MV-4-11 (cell line): ENCODE measurements around the gene COG7.
A peak's percentile ranks its signal among the peaks of the same experiment; 100 is the strongest.

Source experiments
- DNase-seq: peaks from one replicate; lab custom pipeline; 2025; lab: John Stamatoyannopoulos, UW

Gene COG7

GRCh38 chr16:23359092-23359760, 93.8 kb downstream of the COG7 start:
- no peak for DNase-seq

DNA sequence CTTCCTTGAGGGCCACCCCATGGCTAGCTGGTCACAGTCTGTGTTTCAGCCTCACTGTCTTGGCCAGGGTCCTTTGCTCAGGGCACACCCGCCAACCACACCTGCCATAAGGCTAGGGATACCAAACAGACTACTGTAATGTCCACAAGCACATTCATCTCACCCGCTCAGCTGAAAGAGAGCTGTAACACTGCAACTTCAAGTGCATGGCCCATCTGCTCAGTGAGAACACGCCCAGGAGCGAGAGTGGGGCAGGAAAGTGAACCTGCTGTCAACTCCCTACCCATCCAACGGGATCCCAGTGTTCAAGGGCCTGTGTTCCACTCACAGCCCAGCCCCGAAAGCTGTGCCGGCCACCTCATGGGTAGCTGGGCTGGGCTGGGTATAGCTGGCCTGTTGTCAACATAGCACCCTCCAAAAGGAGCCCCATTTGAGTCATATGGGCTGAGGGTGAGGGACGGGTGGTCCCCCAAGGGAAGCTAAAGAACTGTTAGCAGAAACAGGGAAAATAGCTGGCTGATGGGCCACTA, 95.2 kb downstream of the COG7 start:
- DNase-seq, result no peak

DNA sequence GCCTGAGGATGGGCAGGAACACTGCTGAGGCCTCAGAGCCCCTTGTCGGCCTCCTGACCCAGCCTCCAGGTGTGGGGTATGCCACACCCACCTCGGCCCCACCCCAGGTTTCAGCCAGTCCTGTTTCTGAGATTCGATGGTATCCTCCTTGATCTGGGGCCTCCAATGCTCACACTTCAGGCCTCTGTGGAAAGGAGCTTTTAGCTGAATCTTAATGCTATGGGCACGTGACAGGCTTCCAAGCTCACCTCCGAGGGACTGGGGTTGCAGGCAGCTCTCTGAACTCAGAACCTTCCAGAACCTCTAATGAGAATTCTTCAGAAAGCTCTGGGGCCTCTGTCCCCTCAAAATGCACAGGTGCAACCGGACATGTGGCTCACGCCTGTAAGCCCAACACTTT, 96.0 kb downstream of the COG7 start:
- no peak for DNase-seq

DNA sequence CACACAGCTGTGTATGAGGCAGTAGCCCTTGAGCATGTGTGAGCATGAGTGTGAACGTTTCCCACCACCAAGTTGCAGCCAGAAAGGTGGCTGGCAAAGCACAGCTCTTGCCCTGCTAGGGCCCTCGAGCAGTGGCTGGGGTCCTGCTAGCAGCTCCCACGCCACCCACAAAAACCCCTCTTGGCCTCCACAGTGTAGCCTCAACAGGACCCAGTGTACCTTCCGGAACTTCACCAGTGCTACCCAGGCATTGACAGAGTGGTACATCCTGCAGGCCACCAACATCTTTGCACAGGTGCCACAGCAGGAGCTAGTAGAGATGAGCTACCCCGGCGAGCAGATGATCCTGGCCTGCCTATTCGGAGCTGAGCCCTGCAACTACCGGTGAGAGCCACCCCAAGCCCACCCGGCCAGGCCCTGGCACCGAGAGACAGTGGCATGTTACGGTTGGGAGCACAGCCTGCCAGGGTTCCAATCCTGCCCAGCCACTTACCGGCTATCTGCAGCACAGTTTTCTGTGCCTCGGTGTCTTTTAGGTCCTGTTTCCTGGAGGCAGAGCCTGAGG, 97.8 kb downstream of the COG7 start:
- no peak for DNase-seq

- DNase-seq, result no peak
These were observed 98.7 kb downstream of the COG7 start for GRCh38 chr16:23354246-23354645.

DNA sequence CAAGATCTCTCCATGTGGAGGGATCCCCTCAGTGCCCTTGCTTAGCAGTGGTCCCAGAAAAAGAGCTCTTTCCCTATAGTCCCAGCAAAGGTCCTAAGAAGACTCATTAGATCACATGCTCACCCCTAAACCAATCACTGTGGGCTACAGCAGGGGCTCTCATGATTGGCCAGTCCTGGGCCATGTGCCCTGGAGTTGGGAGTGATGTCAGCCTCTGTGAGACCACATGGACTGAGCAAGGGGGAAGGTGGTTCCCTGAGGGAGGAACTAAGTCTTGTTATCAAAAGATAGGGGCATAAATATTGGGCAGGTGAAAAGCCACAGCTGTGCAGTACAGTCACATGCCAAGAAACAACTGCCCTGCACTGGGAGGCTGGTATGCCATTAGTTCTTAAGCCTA, 99.5 kb downstream of the COG7 start:
- DNase-seq, result no peak

DNA sequence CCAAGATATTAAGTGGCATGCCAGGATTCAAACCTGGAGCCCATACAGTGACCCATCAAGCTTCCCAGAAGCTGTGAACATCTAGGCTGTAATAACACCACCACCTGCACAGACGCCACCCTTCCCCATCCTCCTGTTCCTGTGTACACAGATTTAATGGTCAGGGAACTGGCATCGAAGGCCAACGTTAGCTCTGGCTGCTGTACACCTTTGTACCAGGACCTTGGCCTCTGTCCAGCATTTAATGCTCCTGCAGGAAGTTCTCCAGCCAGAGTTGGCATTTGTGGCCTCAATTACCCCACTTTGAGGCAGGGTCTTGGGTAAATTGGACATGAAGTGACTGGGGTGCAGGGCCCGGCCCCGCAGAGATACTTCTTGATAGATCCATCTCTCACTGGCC, 101.6 kb downstream of the COG7 start:
- DNase-seq, result no peak

DNA sequence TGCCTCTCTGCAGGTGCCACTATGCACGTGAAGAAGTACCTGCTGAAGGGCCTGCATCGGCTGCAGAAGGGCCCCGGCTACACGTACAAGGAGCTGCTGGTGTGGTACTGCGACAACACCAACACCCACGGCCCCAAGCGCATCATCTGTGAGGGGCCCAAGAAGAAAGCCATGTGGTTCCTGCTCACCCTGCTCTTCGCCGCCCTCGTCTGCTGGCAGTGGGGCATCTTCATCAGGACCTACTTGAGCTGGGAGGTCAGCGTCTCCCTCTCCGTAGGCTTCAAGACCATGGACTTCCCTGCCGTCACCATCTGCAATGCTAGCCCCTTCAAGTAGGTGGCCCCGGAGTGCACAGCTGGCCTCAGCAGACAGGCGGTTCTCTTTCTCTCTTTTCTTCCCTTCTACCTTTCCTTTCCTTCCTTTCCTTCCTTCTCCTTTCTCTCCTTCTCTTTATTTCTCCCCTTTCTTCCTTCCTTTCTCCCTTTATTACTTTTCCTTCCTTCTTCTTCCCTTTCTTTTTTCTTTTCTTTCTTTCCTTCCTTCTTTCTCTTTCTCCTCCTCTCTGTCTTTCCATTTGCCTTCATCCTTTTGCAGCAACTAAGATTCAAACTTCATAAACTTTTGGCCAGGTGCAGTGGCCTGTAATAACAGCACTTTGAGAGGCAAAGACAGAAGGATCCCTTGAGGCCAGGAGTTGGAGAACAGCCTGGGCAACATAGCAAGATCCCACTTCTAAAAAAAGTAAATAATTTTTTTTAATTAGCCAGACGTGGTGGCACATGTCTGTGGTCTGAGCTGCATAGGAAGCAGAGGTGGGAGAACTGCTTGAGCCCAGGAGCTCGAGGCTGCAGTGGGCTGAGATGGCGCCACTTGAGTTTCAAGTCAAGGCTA, 104.2 kb downstream of the COG7 start:
- no peak for DNase-seq

DNA sequence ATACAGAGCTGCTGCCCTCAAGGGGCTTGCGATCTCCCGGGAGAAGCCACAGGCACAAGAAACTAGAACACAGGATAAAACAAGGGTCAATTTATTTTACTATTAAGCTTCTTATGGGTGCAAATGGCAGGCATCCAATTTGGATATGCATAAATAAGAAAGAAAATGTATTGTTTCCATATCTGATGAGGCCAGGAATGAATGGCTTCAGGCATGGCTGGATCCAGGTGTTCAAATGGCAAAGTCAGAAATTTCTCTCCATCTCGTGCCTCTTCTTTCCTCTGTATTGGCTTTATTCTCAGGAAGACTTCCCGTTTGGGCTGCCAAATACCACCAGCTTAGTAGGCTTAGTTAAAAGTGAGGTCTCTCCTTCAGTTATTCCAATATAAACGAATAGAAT, 107.8 kb downstream of the COG7 start:
- DNase-seq, result no peak

DNA sequence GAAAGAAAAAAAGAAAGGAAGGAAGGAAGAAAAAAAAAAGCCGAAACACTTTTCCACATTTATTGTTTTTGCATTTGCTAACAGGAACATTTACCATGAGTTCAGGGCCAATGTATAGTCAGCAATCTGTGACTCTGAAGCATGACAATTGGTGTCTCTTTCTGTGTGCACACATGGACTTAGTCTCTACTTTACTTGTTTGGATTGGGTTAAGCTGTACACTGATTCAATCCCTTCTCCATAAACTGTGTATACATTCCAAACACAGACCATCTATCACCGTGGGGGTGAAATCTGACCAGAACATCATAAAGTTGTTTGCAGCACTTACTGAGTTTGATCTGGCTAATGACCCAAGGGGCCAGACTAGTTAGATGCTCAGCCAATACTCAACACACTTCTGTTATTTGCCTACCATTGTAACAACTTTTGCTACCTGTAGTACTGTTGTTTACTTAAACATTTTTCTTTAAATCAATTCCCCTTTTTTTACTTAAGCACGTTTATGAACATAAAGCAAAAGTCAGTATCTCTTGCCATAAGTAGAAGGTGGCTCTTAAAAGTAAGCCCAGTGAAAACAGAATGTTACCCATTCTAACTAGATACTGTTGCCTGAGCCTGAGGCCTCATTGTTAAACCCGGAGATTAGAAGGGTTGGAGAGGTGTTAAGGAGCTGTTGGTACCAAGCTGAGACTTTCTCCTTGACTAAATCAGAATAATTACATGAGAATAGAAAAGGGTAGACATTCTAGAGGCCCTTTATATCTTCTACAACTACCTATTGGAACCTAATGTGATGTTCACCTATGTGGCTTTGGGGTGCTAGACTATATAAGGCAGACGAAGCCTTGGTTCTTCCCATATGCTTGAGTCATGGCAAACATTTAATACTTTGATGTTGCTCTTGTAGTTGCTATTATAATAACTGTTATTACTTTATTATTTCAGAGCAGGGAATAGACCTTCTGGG, 109.1 kb downstream of the COG7 start:
- DNase-seq, result no peak

- DNase-seq, result peak; percentile 39
These were observed 110.8 kb downstream of the COG7 start for GRCh38 chr16:23342083-23342640.

DNA sequence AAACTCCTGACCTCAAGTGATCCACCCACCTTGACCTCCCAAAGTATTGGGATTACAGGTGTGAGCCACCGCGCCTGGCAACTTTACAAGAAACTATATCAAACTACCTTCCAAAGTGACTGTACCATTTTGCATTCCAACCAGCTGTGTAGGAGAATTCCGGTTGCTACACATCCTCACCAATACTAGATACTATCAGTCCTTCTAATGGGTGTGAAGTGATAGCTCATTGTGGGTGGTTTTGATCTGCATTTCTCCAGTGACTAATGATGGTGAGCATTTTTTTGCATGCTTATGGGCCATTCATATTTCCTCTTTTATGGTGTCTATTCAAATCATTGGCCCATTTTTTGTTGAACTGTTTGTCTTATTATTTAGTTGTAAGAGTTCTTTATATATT, 113.2 kb downstream of the COG7 start:
- no peak for DNase-seq
